ENCODE data around the gene RAD51B. TPM values are rescaled to one million over a fixed set of nuclear protein-coding genes. Genes with fewer than 3 reads are reported as not detected.

RAD51B gene
- total and polyA plus RNA-seq, 8 donors: 1.8 to 30.7 (median 15.3) TPM

DNA sequence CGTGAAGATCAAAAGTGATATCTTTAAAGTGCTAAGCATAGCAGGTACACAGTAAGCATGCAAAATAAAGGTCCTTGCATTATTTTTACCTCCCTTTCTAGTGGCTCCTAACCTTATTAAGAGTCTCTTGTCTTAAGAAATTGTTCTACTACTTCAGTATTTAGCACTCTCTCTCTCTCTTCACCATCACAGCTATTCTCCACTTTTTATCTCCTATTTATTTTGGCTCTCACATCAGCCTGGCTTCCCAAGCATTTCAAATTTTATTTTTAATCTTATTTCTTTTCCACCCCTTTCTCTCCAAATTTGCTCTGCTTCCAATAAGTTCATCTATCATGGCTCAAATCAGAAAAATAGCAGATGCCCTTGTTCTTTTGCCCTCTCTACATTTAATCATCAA is 212.6 kb downstream of the RAD51B start:
- intact Hi-C loops (cut with DNase I; ENCODE audit: low total_unique reads): no loop called here
- 87 to 97% (median 94%) methylated on average over 1 of the region's 1 CpG for WGBS, 5 donors

DNA sequence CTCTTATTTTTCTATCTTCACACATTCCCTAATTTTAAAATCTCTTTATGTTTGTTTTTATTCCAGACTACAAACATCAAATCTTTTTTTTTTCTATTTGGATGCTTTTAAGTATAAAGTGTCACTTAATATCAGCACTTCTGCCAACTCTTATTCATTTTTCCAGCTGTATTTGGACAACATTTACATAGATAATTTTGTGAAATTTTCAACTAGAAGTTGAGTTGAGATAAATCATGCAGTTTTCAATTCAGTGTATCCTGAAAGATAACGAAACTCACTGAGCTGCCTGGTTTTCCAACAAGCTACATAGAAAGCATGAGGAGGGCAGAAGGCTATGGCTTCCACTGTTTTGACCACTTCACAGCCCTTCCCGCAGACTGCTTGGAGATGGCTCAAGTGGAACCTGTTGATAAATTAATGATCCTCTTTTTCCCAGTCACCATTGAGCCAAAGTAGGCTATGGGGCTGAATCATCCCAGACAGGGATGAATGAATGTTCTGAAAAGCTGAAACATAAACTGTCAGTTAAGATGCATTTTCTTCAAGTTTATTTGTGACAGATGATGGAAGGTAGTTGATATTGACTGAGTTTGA is 213.9 kb downstream of the RAD51B start:
- no peak overlapping the region for H3K27ac ChIP-seq
- H3K4me1 ChIP-seq: peaks cover 0 to 34% (median 13%) of the 10 kb centered on the region in 4 donors
- TF ChIP-seq, protein P1, sequence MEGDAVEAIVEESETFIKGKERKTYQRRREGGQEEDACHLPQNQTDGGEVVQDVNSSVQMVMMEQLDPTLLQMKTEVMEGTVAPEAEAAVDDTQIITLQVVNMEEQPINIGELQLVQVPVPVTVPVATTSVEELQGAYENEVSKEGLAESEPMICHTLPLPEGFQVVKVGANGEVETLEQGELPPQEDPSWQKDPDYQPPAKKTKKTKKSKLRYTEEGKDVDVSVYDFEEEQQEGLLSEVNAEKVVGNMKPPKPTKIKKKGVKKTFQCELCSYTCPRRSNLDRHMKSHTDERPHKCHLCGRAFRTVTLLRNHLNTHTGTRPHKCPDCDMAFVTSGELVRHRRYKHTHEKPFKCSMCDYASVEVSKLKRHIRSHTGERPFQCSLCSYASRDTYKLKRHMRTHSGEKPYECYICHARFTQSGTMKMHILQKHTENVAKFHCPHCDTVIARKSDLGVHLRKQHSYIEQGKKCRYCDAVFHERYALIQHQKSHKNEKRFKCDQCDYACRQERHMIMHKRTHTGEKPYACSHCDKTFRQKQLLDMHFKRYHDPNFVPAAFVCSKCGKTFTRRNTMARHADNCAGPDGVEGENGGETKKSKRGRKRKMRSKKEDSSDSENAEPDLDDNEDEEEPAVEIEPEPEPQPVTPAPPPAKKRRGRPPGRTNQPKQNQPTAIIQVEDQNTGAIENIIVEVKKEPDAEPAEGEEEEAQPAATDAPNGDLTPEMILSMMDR (IDR thresholded peaks at IDR 0.05): no peak
- TF ChIP-seq POLR2A (IDR thresholded peaks at IDR 0.05): no peak
- no peak for TF ChIP-seq POLR2AphosphoS5 (IDR thresholded peaks at IDR 0.05)
- no peak for TF ChIP-seq EP300 (IDR thresholded peaks at IDR 0.05)
- no peaks in the 10 kb centered on the region for H3K36me3 ChIP-seq
- 18 to 68% (median 56%) methylated on average over 2 of the region's 2 CpGs for WGBS, 5 donors
- H3K27me3 ChIP-seq: no peaks in the 10 kb centered on the region
- no peak for DNase-seq
- peaks cover 0 to 11% (median 6%) of the 10 kb centered on the region in 4 donors for H3K9me3 ChIP-seq
- intact Hi-C loops (cut with DNase I; ENCODE audit: low total_unique reads): no loop called here
- H3K4me3 ChIP-seq: no peak overlapping the region

More for the DNA sequence above, 212.6 kb downstream of the RAD51B start:
- no peak overlapping the region for H3K4me3 ChIP-seq
- no peak for DNase-seq
- TF ChIP-seq EP300 (IDR thresholded peaks at IDR 0.05) (no peak), POLR2A (IDR thresholded peaks at IDR 0.05) (no peak), POLR2AphosphoS5 (IDR thresholded peaks at IDR 0.05) (no peak)
- TF ChIP-seq, protein P1 (IDR thresholded peaks at IDR 0.05): no peak
- H3K27ac ChIP-seq: no peak overlapping the region
- H3K36me3 ChIP-seq: no peaks in the 10 kb centered on the region
- H3K4me1 ChIP-seq: peaks cover 0 to 24% (median 8%) of the 10 kb centered on the region in 4 donors
- H3K9me3 ChIP-seq: peaks cover 0 to 11% (median 6%) of the 10 kb centered on the region in 4 donors
- no peaks in the 10 kb centered on the region for H3K27me3 ChIP-seq

DNA sequence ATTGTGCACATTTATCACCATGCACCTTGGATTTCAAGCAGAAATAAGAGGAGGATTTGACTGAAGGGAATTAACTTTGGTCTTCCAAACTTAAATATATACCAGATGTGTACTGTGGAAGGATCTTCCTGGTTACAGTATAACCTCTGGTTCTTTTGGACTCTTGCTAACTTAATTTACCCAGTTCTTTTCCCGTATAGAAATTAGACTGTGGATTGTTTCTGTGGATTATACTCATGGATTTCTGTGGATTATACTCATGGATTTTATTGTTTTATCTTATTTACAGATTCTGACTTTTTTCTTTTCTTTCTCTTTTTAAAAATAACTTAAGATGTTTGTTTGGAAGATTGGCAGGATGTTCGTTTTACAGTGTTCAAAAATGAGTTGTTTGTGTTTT is 215.3 kb downstream of the RAD51B start:
- intact Hi-C loops (cut with DNase I; ENCODE audit: low total_unique reads): no loop called here
- Histone ChIP-seq H3K9me3 (peaks cover 0 to 6% (median 3%) of the 10 kb centered on the region in 4 donors), H3K27me3 (no peaks in the 10 kb centered on the region), H3K36me3 (no peaks in the 10 kb centered on the region), H3K4me3 (no peak overlapping the region), H3K4me1 (peaks cover 0 to 34% (median 13%) of the 10 kb centered on the region in 4 donors), H3K27ac (peak overlapping the region in 1 of 5 donors; percentile 86)
- WGBS, 5 donors: 71 to 84% (median 78%) methylated on average over 2 of the region's 2 CpGs
- DNase-seq: no peak
- no peak for TF ChIP-seq EP300 (IDR thresholded peaks at IDR 0.05)
- TF ChIP-seq POLR2AphosphoS5 (IDR thresholded peaks at IDR 0.05): no peak
- TF ChIP-seq POLR2A (IDR thresholded peaks at IDR 0.05): no peak

DNA sequence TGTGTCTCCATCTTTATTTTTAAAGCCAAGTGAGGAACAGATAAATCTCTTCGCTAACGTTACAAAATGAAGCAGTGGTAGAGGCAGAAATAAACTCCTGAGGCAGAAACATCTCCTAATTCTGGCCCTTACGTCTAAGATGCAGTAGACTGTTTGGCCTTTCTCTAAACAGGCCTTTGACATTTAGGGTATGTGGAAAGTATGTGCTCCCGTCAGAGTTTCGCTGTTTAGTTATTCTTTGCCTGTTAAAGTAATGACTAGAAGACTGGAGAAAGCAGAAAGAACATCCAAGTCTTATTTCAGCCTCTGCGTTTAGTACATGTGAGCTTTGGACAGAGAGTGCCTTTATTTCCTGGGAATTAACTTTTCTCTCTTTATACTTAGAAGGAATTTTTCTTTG is 216.6 kb downstream of the RAD51B start:
- no peaks in the 10 kb centered on the region for H3K27me3 ChIP-seq
- no peak overlapping the region for H3K4me3 ChIP-seq
- TF ChIP-seq, protein P1 (IDR thresholded peaks at IDR 0.05): no peak
- TF ChIP-seq EP300 (IDR thresholded peaks at IDR 0.05): peak; percentile 83
- TF ChIP-seq POLR2AphosphoS5 (IDR thresholded peaks at IDR 0.05): peak; percentile 47 to 95 (median 54)
- peaks cover 0 to 36% (median 14%) of the 10 kb centered on the region in 4 donors for H3K4me1 ChIP-seq
- intact Hi-C loops (cut with DNase I; ENCODE audit: low total_unique reads): no loop called here
- peak overlapping the region in 4 of 5 donors; percentile 38 to 86 (median 46) for H3K27ac ChIP-seq
- no peaks in the 10 kb centered on the region for H3K9me3 ChIP-seq
- 63 to 84% (median 77%) methylated on average over 6 of the region's 6 CpGs for WGBS, 5 donors
- peak in 1 of 2 donors; percentile 65 for DNase-seq
- H3K36me3 ChIP-seq: no peaks in the 10 kb centered on the region

DNA sequence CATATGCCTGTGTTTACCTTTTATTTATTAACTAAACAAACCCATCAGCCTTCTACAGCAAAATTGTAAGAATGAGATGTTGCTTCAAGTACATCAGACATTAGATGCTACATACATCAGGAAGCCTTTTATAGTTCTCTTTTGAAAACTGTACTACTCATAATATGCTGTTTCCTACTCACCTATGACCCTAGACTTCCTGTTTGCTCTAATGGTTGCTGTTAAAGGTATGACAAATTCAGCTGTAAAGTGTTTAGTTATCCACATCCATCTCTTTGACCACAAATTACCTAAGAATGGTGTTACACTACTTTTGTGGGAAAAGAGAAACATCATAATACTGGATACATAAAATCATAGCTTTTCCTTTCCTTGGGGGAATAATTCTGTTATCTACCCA is 220.0 kb downstream of the RAD51B start:
- TF ChIP-seq POLR2AphosphoS5 (IDR thresholded peaks at IDR 0.05): no peak
- no peak for TF ChIP-seq EP300 (IDR thresholded peaks at IDR 0.05)
- TF ChIP-seq, protein P1 (IDR thresholded peaks at IDR 0.05): no peak
- no peak for TF ChIP-seq POLR2A (IDR thresholded peaks at IDR 0.05)

More for the DNA sequence above, 220.0 kb downstream of the RAD51B start:
- peaks cover 0 to 53% (median 22%) of the 10 kb centered on the region in 4 donors for H3K4me1 ChIP-seq
- H3K27me3 ChIP-seq: no peaks in the 10 kb centered on the region
- intact Hi-C loops (cut with DNase I; ENCODE audit: low total_unique reads): no loop called here
- H3K9me3 ChIP-seq: no peaks in the 10 kb centered on the region
- H3K36me3 ChIP-seq: no peaks in the 10 kb centered on the region
- H3K4me3 ChIP-seq: no peak overlapping the region
- DNase-seq: no peak
- H3K27ac ChIP-seq: peak overlapping the region in 2 of 5 donors; percentile 7 to 86
